Sigmoid colon (tissue), 7 donors: Measurements from ENCODE around the gene NXPH2. TPM values are rescaled to one million over a fixed set of nuclear protein-coding genes. Genes with fewer than 3 reads are reported as not detected.

Experiments used
- DNase-seq: peaks from one replicate; pipeline ENCODE4 v3.0.0-alpha.2; 2019
- H3K27ac ChIP-seq, 4 donors: fragments of 200-600 bp; sonication (generic); one replicate each; pipeline ENCODE4 v1.5.1; 2016 to 2019; ENCODE audit warnings: mild to moderate bottlenecking in 1 of 4
- H3K27me3 ChIP-seq, 3 donors: fragments of 200-600 bp; sonication (generic); one replicate each; pipeline ENCODE4 v1.5.1; 2019; ENCODE audit warnings: mild to moderate bottlenecking in 1 of 3
- H3K36me3 ChIP-seq, 4 donors: fragments of 200-600 bp; sonication (generic); one replicate each; pipeline ENCODE4 v1.5.1; 2016 to 2019
- H3K4me1 ChIP-seq, 4 donors: fragments of 200-600 bp; sonication (generic); one replicate each; pipeline ENCODE4 v1.5.1; 2017 to 2019
- H3K4me3 ChIP-seq, 4 donors: fragments of 200-600 bp; sonication (generic); one replicate each; pipeline ENCODE4 v1.5.1; 2017 to 2019; ENCODE audit warnings: mild to moderate bottlenecking in 2 of 4, moderate library complexity in 1 of 4
- H3K9me3 ChIP-seq, 4 donors: fragments of 200-600 bp in 3 of 4; sonication (generic) in 3 of 4; one replicate each; pipeline versions ENCODE4 v1.5.1 to v1.6.1; 2013 to 2019
- EP300 ChIP-seq, 4 donors: sonication (generic); formaldehyde crosslinking; IDR thresholded peaks; one replicate each; pipeline ENCODE4 v1.6.1; 2017; ENCODE audit warnings: antibody characterized with exemption in 4 of 4
- POLR2A ChIP-seq, 2 donors: fragments of 450-650 bp; IDR thresholded peaks; one replicate each; pipeline ENCODE4 v1.6.1; 2016; ENCODE audit warnings: antibody characterized with exemption in 2 of 2, mild to moderate bottlenecking in 2 of 2, moderate library complexity in 2 of 2
- POLR2AphosphoS5 ChIP-seq, 4 donors: sonication (generic); formaldehyde crosslinking; IDR thresholded peaks; one replicate each; pipeline ENCODE4 v1.6.1; 2017; ENCODE audit warnings: antibody characterized with exemption in 4 of 4
- WGBS, 2 donors: extraction: QIAGEN DNeasy Blood & Tissue Kit; methylation state at CpG; one replicate each; pipeline ENCODE4 v1.1.7; 2013; 5-methylcytosine and 5-hydroxymethylcytosine counted together
- intact Hi-C: fragments of 100-400 bp; cut with DNase I; formaldehyde crosslinking; loops from one replicate; pipeline ENCODE4 v1.15.1; 2023
- polyA plus RNA-seq, 3 donors: library from polyadenylated mRNA; stranded (reverse); fragments of 200-250 nt; gene quantifications; one replicate each; pipeline ENCODE4 v1.2.3, GENCODE V29; 2013
- total RNA-seq, 4 donors: library from RNA; depleted of rRNA; stranded (reverse); fragments of >200 nt; gene quantifications; one replicate each; pipeline ENCODE4 v1.1.0, GENCODE V29; 2016
- TF ChIP-seq, protein P1 (sequence below), 4 experiments: fragments of 450-650 bp in 3 of 4; fragments of 200-600 bp in 1 of 4; IDR thresholded peaks; one replicate each; pipeline ENCODE4 v1.5.1; 2016 to 2019; ENCODE audit warnings: antibody characterized with exemption in 4 of 4, mild to moderate bottlenecking in 3 of 4, moderate library complexity in 2 of 4
- donor health status: healthy with polysubstance abuse.
- donor health status: Bipolar disorder and iron deficiency.
- donor health status: healthy.

Gene NXPH2
- total and polyA plus RNA-seq, 7 donors: 0.38 to 1.7 (median 1.1) TPM; not detected in 4

DNA sequence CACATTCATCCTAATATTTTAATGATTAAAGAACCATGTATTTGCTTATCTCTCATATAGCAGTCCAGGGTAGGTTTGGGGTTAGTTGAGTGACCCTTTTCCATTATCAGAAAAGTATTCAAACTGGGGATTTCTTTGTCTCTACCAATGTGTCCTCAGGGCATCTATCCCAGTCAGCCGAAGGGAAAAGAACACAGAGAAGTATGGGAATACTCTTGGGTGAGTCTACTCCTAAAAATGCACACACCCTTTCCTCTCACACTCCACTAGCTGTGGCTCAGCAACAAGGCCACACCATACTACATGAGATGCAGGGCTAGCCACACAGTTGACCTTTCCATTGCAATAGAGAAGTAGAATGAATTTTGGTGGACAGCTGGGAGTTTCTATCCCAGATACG is 114.3 kb downstream of the NXPH2 start:
- no peaks in the 10 kb centered on the region for H3K27me3 ChIP-seq
- DNase-seq: no peak
- no peak overlapping the region for H3K27ac ChIP-seq
- no peak overlapping the region for H3K4me3 ChIP-seq
- TF ChIP-seq EP300 (IDR thresholded peaks at IDR 0.05) (no peak), POLR2A (IDR thresholded peaks at IDR 0.05) (no peak), POLR2AphosphoS5 (IDR thresholded peaks at IDR 0.05) (no peak)
- TF ChIP-seq, protein P1, sequence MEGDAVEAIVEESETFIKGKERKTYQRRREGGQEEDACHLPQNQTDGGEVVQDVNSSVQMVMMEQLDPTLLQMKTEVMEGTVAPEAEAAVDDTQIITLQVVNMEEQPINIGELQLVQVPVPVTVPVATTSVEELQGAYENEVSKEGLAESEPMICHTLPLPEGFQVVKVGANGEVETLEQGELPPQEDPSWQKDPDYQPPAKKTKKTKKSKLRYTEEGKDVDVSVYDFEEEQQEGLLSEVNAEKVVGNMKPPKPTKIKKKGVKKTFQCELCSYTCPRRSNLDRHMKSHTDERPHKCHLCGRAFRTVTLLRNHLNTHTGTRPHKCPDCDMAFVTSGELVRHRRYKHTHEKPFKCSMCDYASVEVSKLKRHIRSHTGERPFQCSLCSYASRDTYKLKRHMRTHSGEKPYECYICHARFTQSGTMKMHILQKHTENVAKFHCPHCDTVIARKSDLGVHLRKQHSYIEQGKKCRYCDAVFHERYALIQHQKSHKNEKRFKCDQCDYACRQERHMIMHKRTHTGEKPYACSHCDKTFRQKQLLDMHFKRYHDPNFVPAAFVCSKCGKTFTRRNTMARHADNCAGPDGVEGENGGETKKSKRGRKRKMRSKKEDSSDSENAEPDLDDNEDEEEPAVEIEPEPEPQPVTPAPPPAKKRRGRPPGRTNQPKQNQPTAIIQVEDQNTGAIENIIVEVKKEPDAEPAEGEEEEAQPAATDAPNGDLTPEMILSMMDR (IDR thresholded peaks at IDR 0.05): no peak
- WGBS, 2 donors: 90 to 91% methylated on average over 2 of the region's 2 CpGs
- intact Hi-C loops: no loop called here
- no peaks in the 10 kb centered on the region for H3K4me1 ChIP-seq
- H3K36me3 ChIP-seq: no peaks in the 10 kb centered on the region
- no peaks in the 10 kb centered on the region for H3K9me3 ChIP-seq

DNA sequence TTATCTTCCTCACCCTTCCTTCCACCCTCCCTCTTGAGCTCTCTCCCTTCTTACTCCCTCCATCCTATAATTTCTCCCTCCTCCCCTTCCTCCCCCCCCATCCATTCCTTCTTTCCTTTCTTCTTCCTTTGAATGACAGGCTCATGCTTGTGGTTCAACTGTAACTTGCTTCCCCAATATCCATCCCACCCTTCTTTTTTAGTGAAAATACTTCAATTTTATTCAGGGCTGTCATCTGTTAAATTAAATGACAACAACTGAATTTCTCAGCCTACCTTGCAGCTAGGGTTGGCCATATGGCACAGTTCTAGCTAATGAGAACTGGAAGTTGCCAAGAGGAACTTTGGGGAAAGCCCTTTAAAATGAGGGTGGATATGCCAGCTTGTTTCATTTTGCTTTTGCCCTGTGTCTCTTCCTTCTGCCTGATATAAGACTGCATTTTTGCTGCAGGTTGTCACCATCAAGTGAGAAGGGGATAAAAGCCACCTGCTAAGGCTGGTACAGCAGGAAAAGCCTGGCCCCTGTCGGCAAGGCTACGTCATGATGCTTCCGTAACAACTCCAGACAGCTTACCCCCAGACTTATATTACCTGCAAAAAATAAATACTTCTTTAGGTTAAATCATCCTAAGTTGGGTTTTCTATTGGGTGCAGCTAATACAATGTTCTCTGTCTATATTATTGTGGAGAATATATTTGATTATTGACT is 121.8 kb downstream of the NXPH2 start:
- no peaks in the 10 kb centered on the region for H3K27me3 ChIP-seq
- H3K27ac ChIP-seq: no peak overlapping the region
- intact Hi-C loops: no loop called here
- no peaks in the 10 kb centered on the region for H3K9me3 ChIP-seq
- DNase-seq: no peak
- TF ChIP-seq, protein P1 (IDR thresholded peaks at IDR 0.05): no peak
- no peak for TF ChIP-seq POLR2A (IDR thresholded peaks at IDR 0.05)
- TF ChIP-seq POLR2AphosphoS5 (IDR thresholded peaks at IDR 0.05): no peak
- no peak for TF ChIP-seq EP300 (IDR thresholded peaks at IDR 0.05)
- WGBS, 2 donors: 85 to 90% methylated on average over 3 of the region's 3 CpGs
- H3K36me3 ChIP-seq: no peaks in the 10 kb centered on the region
- no peak overlapping the region for H3K4me3 ChIP-seq
- no peaks in the 10 kb centered on the region for H3K4me1 ChIP-seq

DNA sequence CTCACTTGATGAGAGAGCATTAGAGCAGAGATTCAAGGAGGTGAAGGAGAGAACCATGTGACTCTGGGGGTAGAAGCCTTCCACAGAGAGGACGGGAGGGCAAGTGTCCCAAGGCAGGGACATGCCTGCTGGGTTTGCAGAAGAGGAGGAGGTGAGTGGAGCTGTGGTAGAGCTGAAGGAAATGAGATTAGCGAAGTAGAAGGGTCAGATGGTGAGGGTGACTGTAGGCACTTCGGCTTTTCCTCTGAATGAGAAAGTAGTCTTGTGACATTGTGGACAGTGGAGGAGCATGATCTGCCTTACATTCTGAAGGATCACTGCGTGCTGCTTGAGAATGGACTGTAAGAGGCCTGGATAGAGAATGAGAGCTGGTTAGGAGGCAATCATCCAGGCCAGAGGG is 126.0 kb downstream of the NXPH2 start:
- intact Hi-C loops: no loop called here

DNA sequence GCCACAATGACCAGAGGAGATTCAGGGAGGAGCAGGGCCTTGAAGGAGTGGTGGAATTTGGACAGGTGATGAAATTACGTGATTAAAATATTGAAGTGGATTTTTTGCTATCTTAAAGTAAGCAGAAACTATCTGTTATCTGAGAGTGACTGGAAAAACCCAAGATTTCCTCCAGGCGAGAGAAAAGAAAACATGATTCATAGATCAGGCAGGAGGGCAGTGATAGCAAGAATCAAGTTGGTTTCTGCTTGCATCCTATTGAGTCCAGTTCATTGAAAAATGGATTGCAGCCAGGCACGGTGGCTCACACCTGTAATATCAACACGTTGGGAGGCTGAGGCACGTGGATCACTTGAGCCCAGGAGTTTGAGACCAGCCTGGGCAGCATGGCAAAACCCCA is 127.8 kb downstream of the NXPH2 start:
- Histone ChIP-seq H3K4me1 (no peaks in the 10 kb centered on the region), H3K27ac (no peak overlapping the region), H3K36me3 (no peaks in the 10 kb centered on the region), H3K9me3 (no peaks in the 10 kb centered on the region), H3K4me3 (no peak overlapping the region), H3K27me3 (no peaks in the 10 kb centered on the region)
- TF ChIP-seq POLR2A (IDR thresholded peaks at IDR 0.05) (no peak), EP300 (IDR thresholded peaks at IDR 0.05) (no peak), POLR2AphosphoS5 (IDR thresholded peaks at IDR 0.05) (no peak)
- TF ChIP-seq, protein P1 (IDR thresholded peaks at IDR 0.05): no peak
- DNase-seq: no peak
- WGBS, 2 donors: 77 to 86% methylated on average over 5 of the region's 5 CpGs
- intact Hi-C loops: no loop called here

More for the DNA sequence above, 126.0 kb downstream of the NXPH2 start:
- Histone ChIP-seq H3K36me3 (no peaks in the 10 kb centered on the region), H3K4me1 (no peaks in the 10 kb centered on the region), H3K27me3 (no peaks in the 10 kb centered on the region), H3K4me3 (no peak overlapping the region), H3K27ac (no peak overlapping the region), H3K9me3 (no peaks in the 10 kb centered on the region)
- no peak for TF ChIP-seq POLR2AphosphoS5 (IDR thresholded peaks at IDR 0.05)
- 71 to 86% methylated on average over 4 of the region's 4 CpGs for WGBS, 2 donors
- no peak for DNase-seq

DNA sequence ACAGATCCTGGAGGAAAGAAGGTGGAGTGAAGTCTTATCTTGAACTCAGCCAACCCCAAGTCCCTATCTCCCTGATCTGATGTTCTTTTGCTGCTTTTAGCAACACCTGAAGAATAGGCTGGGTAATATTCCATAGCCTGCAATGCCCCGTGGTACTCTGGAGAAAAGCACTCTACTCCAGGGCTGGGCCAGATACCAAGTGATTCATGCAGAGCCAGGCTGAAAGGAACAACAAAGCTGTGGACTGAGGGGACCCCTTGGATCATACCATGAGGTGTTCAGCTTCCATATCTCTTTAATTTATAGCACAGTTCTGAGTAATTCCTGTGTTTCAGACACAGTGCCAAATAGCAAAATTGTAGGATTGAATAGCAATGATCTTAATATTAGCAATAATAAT is 130.6 kb downstream of the NXPH2 start:
- DNase-seq: no peak
- Histone ChIP-seq H3K27ac (no peak overlapping the region), H3K27me3 (no peaks in the 10 kb centered on the region), H3K4me1 (no peaks in the 10 kb centered on the region), H3K36me3 (no peaks in the 10 kb centered on the region), H3K9me3 (no peaks in the 10 kb centered on the region), H3K4me3 (no peak overlapping the region)
- 36 to 53% methylated on average over 1 of the region's 1 CpG for WGBS, 2 donors
- TF ChIP-seq POLR2AphosphoS5 (IDR thresholded peaks at IDR 0.05) (no peak), POLR2A (IDR thresholded peaks at IDR 0.05) (no peak), EP300 (IDR thresholded peaks at IDR 0.05) (no peak)
- TF ChIP-seq, protein P1 (IDR thresholded peaks at IDR 0.05): no peak
- intact Hi-C loops: no loop called here
